ENCODE measurements around the gene RUNX1.

DNA sequence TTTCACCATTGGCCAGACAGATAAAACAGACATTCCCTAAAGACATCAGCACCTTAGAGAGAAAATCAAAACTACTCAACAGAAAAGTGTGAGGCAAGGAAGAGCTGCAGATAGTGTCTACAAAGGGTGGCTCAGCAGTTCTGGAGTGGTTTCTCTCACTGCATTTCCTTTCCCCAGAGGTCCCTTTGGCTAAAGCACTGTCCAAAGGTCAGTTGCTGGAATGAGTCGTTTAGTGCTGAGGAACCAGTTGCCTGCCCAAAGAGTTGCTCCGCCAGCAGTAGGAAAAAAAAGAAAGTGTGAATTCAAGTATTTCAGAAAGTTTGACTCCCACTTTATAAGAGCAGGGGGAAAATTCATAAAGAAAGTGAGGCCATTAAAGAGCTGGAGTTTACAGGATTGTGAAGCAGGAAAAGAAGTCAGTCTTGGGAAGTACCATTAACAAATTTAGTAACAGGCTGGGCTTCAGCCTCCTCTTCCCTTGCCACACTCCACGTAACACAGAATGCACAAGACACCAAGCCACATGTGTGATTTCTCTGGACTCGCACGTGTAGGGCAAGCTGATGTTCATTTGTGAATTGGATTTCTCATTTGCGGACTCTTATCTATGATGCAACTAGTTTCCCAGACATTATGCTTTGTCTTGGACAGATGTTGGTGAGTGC is 122.2 kb downstream of the RUNX1 start:
- TF ChIP-seq POLR2A (IDR thresholded peaks at IDR 0.05) (no peak), POLR2AphosphoS5 (IDR thresholded peaks at IDR 0.05) (no peak)
- TF ChIP-seq, protein P1, sequence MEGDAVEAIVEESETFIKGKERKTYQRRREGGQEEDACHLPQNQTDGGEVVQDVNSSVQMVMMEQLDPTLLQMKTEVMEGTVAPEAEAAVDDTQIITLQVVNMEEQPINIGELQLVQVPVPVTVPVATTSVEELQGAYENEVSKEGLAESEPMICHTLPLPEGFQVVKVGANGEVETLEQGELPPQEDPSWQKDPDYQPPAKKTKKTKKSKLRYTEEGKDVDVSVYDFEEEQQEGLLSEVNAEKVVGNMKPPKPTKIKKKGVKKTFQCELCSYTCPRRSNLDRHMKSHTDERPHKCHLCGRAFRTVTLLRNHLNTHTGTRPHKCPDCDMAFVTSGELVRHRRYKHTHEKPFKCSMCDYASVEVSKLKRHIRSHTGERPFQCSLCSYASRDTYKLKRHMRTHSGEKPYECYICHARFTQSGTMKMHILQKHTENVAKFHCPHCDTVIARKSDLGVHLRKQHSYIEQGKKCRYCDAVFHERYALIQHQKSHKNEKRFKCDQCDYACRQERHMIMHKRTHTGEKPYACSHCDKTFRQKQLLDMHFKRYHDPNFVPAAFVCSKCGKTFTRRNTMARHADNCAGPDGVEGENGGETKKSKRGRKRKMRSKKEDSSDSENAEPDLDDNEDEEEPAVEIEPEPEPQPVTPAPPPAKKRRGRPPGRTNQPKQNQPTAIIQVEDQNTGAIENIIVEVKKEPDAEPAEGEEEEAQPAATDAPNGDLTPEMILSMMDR (IDR thresholded peaks at IDR 0.05), result no peak
